ENCODE results near the gene MRPL16.
"Not testable (repeated sequence)": the region's sequence is repeated elsewhere in the genome, so short reads cannot be mapped to it uniquely, and the experiment has no call there.

MRPL16 gene

DNA sequence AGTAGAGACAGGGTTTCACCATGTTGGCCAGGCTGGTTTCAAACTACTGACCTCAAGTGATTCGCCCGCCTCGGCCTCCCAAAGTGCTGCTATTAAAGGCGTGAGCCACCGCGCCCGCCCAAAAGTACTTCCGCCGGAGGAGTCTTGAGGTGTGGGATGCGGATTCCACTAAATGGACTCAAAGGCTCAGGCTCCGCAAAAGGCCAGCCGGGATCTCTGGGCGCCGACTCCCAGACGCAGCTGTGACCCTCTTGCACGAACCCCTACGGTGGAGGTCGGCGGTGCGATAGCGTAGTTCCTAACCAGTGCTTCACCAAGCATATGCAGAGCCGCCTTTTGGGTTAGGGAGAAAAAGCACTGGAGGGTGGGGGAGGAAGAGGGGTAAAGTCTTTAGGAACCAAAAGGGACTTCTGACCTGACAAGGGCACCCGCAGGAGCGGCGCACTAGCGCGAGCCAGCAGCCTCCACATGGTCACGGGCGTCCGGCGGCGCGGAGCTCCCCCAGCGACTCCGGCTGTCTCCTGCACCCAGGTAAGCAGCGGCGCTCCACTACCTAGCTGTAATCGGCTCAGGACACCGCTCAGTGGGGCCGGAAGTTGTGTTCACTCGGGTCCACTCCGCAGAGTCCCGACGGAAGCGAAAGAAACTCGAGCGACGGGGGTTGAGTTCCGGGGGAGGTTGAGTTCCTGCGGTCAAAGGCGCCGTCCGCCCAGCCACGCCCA is at the start of gene MRPL16:
MRPL16 (minus strand) TSS at position 590 of the 722 bp plus-strand sequence; CDS start at position 470, 120 bp downstream.
- peak; percentile 95 for DNase-seq

DNA sequence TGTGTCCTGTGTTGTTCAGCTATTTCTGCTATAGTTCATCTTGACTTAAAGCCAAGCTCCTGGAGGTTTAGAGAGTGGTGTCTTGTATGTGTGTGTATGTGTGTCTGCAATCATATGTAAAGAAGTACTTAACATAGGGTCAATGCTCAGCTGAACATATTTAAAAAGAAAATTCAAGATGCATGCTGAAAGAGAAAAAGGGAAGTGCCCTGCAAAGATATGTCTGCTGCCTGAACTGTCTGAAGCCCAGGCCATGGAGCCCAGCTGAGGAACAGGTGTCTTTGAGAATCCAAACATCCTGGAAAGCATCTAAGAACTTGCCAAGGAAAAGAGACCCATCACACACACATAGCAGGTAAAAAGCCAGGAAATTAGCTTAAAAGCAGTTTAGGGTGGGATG is 49.1 kb upstream of the MRPL16 start:
- DNase-seq = no peak

DNA sequence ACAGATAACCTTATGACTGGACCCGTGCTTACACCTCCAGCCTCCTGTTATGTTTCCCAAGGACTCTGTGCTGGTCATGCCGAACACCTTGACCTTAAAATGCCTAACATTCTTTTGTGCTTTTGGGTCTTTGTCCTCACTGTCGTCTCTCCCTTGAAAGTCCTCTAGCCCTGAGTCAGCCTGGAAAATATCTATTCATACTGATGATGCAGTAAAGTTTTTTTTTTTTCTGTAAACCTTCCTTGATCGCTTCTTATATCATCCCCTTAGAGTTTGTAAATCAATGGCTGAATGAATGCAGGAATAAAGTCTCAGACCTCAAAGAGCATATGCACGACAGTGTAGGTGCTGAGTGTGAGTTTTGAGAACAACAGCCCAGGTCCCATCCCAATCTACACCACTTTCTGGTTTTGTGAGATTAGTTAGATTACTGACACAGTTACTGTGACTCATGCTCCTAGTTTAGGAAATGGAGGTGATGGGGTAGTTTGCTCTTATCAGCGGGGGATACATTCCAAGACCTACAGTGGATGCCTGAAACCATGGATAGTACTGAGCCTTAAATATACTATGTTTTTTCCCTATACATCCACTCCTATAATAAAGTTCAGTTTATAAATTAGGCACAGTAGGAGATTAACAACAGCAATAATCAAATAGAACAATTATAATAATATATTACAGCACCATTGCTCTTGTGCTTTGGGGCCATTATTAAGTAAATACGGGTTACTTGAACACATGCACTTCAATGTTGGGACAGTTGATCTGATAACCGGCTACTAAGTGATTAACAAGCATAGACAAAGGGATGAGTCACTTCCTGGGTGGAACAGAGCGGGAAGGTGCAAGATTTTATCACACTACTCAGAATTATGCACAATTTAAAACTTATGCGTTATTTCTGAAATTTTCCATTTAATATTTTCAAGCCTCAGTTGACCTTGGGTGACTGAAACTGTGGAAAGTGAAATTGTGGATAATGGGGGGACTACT is 47.2 kb upstream of the MRPL16 start:
- DNase-seq = no peak

DNA sequence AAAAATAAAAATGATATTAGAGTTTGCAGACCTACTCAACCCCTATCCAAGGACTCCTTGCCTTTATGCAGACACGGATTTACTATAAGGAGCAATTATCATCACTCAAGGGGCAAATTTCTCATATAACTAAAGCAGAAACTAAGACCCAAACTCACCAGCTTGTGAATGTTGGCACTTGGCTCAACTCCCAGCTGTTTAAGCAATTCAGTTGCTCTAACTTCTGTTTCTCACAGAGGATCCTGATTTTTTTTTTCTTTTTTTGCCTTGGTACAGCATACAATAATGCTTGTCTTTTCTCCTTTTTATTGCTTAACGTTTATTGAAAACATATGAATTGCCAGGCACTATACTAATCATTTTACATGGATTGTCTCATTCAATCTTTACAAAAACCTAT is 44.3 kb upstream of the MRPL16 start:
- no peak for DNase-seq

DNA sequence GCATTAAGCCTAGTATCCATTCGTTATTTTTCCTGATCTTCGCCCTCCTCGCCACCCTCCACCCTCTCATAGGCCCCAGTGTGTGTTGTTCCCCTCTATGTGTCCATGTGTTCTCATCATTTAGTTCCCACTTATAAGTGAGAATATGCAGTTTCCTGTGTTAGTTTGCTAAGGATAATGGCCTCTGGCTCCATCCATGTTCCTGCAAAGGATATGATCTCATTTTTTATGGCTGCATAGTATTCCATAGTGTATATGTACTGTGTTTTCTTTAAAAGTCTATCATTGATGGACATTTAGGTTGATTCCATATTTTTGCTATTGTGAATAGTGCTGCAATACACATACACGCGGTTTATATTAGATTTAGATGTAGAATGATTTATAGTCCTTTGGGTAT is 40.8 kb upstream of the MRPL16 start:
- not testable (repeated sequence) for DNase-seq

GRCh38 chr11:59849551-59849950 is 39.0 kb upstream of the MRPL16 start:
- DNase-seq = not testable (repeated sequence)

DNA sequence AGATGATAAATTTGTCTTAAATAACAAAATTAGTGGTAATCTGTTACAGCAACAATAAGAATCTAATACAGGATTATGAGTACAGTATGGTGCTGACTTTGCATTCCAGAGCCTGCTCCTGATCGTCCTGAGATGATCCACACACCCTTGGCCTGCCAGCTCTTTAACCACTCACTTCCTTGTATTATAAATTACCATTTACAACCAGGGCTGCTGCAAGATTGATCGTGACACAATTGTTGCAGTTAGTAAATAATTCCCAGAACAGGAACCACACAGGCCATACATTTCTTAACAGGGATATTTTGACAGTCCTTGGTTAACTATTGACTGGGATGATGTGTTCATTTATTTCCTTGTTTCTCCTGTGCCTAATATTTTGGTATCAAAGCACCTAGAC is 38.6 kb upstream of the MRPL16 start:
- DNase-seq = no peak

DNA sequence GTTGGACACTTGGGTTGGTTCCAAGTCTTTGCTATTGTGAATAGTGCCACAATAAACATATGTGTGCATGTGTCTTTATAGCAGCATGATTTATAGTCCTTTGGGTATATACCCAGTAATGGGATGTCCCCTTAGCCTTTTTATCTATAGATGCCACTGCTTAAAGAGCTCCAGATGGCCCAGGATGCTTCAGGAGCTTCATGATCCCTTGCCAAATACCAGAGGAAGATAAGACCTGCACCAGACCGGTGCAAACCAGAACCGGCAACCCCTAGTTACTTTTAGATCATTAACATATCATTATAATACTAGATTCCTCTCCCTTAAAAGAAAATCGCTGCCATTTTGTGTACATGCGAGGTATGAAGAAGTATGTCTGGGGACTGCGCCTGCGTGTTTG is 37.9 kb upstream of the MRPL16 start:
- DNase-seq = not testable (repeated sequence)

GRCh38 chr11:59847626-59848025 is 37.0 kb upstream of the MRPL16 start:
- no peak for DNase-seq

DNA sequence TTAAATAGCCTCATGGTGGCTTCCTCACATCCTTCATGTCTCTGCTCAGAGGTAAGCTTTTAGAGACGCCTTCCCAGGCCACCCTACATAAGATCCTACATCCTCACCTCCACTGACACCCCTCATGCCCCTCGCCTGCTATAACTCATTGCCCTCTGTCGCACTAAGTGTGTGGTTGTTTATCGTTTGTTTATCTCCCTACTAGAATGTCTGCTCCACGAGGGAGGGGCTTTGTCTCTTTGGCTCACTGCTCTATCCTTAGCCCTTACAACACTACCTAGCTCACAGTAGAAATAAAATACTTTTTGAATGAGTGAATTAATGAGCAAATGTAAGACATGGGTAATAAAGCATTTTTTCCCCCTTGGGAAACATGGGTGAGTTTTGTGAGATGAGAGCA is 36.0 kb upstream of the MRPL16 start:
- DNase-seq = no peak

DNA sequence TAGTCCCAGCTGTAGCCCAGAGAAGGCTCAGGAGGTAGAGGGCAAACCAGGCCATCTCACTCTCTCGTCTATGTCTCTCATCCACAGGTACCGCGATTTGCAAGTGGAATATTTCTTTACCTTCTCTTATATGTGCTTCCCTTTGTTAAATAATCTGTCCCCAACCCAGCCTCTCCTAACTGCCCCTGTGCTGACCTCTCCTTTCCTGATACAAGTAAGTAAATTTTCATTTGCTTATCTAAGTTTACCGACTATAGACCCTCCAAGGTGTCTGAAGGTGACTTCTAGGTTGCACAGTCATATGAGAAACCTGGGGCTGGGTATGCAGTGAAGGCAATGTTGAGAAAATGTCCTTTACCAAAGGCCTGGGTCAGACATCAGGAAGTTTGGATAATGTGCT is 34.8 kb upstream of the MRPL16 start, which contains the start of gene CBLIF:
CBLIF (minus strand) TSS at position 101 of the 400 bp plus-strand sequence; CDS start at position 55, 46 bp downstream.
- DNase-seq = no peak

- no peak for DNase-seq
Measured at GRCh38 chr11:59842316-59842715, 31.7 kb upstream of the MRPL16 start.

GRCh38 chr11:59841514-59841913 is 30.9 kb upstream of the MRPL16 start:
- DNase-seq = no peak

GRCh38 chr11:59839615-59840014 is 29.0 kb upstream of the MRPL16 start:
- no peak for DNase-seq

DNA sequence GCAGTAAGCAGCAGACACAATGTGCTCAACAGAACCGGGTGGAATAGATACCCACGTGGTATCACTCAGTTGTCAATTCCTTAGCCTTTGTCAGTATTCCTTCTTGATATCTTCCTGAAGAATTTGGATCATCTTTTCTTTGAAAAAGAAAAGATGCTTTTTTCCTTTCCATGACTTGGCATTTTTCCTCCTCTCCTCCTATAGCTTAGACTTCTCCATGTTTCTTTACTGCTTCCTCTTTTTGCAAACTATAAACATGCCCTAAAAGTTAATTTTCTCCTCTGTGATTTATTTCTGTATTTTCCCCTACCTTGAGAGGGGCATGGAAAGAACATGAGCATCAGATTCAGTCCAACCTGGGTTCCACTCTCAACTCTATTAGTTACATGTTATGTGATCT is 23.0 kb upstream of the MRPL16 start:
- no peak for DNase-seq

GRCh38 chr11:59829358-59829757 is 18.8 kb upstream of the MRPL16 start:
- no peak for DNase-seq

DNA sequence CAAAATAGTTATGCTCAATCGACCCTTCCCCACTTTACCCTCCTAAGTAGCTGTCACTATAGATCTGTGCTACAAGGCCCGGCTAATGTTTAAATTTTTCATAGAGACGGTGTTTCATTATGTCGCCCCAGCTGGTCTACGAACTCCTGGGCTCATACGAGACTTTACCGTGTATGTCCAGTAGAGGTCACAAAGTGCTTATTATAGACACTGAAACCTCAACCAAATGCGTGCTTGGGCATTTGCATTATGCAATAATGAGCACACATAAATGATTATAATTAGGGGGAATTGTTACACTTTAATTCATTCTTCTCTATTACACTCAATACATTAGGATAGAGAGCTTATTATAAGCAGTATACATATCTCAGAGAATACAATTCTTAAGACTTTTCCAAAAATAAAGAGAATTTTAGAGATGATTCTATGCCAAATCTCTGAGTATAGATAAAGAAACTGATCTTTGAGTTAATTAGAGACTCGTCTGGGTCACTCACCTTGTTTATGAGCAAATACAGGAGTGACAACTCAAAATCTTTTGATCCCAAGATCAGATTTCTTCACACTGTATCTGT is 12.5 kb upstream of the MRPL16 start:
- no peak for DNase-seq

GRCh38 chr11:59818572-59818971 is 8.0 kb upstream of the MRPL16 start:
- DNase-seq = no peak

DNA sequence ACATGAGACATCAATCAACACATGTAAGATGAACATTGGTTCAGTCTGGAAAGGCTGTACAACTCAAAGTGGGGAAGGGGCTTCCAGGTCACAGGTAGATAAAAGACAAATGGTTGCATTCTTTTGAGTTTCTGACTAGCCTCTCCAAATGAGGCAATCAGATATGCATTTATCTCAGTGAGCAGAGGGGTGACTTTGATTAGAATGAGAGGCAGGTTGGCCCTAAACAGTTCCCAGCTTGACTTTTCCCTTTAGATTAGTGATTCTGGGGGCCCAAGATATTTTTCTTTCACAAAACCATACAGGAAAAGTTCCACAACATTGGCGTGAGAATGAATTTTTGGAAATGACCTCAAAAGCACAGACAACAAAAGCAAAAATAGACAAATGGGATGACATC is 5.9 kb upstream of the MRPL16 start:
- not testable (repeated sequence) for DNase-seq

GRCh38 chr11:59815754-59816153 is 5.2 kb upstream of the MRPL16 start:
- DNase-seq = no peak

DNA sequence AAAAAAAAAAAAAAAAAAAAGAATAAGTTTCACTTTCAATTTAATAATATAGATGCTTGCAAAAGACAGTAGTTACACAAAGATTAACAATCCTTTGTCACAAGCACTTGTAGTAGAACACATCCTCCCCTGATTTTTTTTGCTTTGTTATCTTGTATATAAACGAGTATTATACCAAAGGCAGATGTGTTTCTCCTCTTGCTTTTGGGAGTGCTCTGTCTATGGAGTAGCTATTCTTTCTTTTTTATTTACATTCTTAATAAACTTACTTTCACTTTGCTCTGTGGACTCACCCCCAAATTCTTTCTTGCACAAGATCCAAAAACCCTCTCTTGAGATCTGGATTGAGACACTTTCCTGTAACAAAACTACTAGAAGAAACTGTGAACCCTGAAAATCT is 3.4 kb upstream of the MRPL16 start:
- no peak for DNase-seq

GRCh38 chr11:59813364-59813763 is 2.8 kb upstream of the MRPL16 start:
- DNase-seq = no peak

DNA sequence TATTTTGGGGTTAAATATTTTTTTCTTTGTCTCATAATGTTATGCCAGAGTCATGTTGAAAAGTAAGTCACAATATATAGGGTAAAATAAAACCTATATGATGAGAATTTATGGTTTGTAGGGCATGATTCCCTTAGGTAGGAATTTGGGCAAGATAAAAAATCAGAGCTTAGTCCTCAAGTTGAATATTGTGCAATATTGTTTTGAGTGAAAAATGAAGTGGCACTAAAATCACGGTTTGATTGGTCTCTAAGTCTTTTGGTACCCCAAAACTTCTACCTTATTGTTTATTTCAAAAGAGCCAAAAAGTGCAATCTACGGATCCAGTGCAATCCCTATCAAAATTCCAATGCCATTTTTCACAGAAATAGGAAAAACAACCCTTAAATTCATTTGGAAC is 1.6 kb upstream of the MRPL16 start:
- no peak for DNase-seq

GRCh38 chr11:59810911-59811259 is 307 bp upstream of the MRPL16 start:
- DNase-seq = no peak
